ENCODE measurements around the gene RCE1. TPM values are rescaled to one million over a fixed set of nuclear protein-coding genes. Genes with fewer than 3 reads are reported as not detected.
A peak's percentile ranks its signal among the peaks of the same experiment; 100 is the strongest.

Gene RCE1
- total and polyA plus RNA-seq, 7 donors = 3.1 to 13.2 (median 4.7) TPM

- Histone ChIP-seq H3K27me3 (ENCODE audit: insufficient read depth in 3 of 3, low read length in 2 of 3) (no peaks in the 10 kb centered on the region), H3K4me1 (no peaks in the 10 kb centered on the region), H3K27ac (no peak overlapping the region), H3K9me3 (no peaks in the 10 kb centered on the region), H3K36me3 (ENCODE audit: insufficient read depth in 1 of 2, low read depth in 1 of 2) (peaks cover 4 to 55% of the 10 kb centered on the region in 2 donors), H3K4me3 (no peak overlapping the region)
- ATAC-seq (no peak), DNase-seq (peak in 1 of 2 donors; percentile 39)
- intact Hi-C loops (cut with DNase I) = no loop called here
- 89 to 90% (median 89%) methylated on average over 20 to 22 of the region's 22 CpGs for WGBS, 3 donors
- TF ChIP-seq, protein P1, sequence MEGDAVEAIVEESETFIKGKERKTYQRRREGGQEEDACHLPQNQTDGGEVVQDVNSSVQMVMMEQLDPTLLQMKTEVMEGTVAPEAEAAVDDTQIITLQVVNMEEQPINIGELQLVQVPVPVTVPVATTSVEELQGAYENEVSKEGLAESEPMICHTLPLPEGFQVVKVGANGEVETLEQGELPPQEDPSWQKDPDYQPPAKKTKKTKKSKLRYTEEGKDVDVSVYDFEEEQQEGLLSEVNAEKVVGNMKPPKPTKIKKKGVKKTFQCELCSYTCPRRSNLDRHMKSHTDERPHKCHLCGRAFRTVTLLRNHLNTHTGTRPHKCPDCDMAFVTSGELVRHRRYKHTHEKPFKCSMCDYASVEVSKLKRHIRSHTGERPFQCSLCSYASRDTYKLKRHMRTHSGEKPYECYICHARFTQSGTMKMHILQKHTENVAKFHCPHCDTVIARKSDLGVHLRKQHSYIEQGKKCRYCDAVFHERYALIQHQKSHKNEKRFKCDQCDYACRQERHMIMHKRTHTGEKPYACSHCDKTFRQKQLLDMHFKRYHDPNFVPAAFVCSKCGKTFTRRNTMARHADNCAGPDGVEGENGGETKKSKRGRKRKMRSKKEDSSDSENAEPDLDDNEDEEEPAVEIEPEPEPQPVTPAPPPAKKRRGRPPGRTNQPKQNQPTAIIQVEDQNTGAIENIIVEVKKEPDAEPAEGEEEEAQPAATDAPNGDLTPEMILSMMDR (IDR thresholded peaks at IDR 0.05) = no peak
These were observed 6.4 kb downstream of the RCE1 start for GRCh38 chr11:66849501-66850234.

- TF ChIP-seq, protein P1 (IDR thresholded peaks at IDR 0.05) = no peak
- Histone ChIP-seq H3K4me3 (no peak overlapping the region), H3K27ac (no peak overlapping the region), H3K36me3 (ENCODE audit: insufficient read depth in 1 of 2, low read depth in 1 of 2) (peaks cover 2 to 49% of the 10 kb centered on the region in 2 donors), H3K27me3 (ENCODE audit: insufficient read depth in 3 of 3, low read length in 2 of 3) (no peaks in the 10 kb centered on the region), H3K4me1 (no peaks in the 10 kb centered on the region), H3K9me3 (no peaks in the 10 kb centered on the region)
- 88 to 91% (median 90%) methylated on average over 10 of the region's 10 CpGs for WGBS, 3 donors
- no peak for ATAC-seq
- peak in 1 of 2 donors; percentile 39 for DNase-seq
- intact Hi-C loops (cut with DNase I) = no loop called here
These were observed 7.0 kb downstream of the RCE1 start for GRCh38 chr11:66850235-66850587.

DNA sequence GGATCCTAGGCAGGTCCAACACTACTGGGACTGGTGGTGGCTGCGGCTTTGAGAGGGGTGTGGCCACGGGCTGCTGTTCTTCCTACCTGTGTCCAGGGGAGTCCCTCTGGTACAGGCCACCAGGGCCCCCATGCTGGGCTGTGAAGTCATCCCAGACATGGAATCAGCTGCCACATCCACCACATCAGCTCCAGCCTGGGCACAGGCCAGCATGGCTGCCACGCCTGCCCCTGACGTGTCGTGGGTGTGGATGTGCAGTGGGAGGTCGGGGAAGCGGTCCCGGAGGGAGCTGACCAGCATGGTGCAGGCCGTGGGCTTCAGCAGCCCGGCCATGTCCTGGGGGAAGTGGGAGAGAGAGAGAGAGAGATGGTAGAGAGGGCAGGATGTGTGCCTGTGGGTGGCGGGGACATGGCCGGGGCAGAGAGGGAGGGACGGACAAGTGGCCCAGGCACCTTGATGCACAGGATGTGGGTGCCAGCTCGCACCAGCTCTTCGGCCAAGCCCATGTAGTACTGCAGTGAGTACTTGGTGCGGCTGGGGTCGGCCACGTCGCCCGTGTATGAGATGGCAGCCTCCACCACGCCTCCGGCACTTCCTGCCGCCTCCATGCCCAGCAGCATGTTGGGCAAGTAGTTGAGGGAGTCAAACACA is 7.5 kb downstream of the RCE1 start:
- TF ChIP-seq, protein P1 (IDR thresholded peaks at IDR 0.05) = no peak
- peaks cover 1% of the 10 kb centered on the region for H3K4me1 ChIP-seq
- no peaks in the 10 kb centered on the region for H3K9me3 ChIP-seq
- H3K27ac ChIP-seq = no peak overlapping the region
- no peaks in the 10 kb centered on the region for H3K27me3 ChIP-seq (ENCODE audit: insufficient read depth in 3 of 3, low read length in 2 of 3)
- peaks cover 0 to 44% of the 10 kb centered on the region in 2 donors for H3K36me3 ChIP-seq (ENCODE audit: insufficient read depth in 1 of 2, low read depth in 1 of 2)
- intact Hi-C loops (cut with DNase I) = no loop called here
- WGBS, 3 donors = 91 to 92% (median 92%) methylated on average over 23 of the region's 23 CpGs
- DNase-seq = peak in 1 of 2 donors; percentile 52
- no peak for ATAC-seq
- no peak overlapping the region for H3K4me3 ChIP-seq

DNA sequence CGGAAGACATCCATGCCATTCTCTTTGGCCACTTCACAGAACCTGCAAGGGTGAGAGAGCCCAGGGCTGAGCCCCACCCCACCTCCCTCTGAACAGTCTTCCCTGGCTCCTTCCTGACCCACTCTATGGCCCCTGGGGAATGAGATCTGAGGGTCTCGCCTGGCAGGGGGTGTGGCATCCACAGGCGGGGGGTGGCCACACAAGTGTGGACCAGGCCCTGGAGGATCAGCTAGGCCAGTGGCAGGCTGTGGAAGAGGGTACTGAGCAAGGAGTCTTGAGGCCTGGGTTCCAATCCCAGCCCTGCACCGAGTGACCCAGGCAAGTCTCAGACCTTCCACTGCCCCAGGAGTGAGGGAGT is 8.0 kb downstream of the RCE1 start:
- peaks cover 0 to 39% of the 10 kb centered on the region in 2 donors for H3K36me3 ChIP-seq (ENCODE audit: insufficient read depth in 1 of 2, low read depth in 1 of 2)

More for the DNA sequence above, 8.0 kb downstream of the RCE1 start:
- Histone ChIP-seq H3K27ac (no peak overlapping the region), H3K9me3 (no peaks in the 10 kb centered on the region), H3K4me1 (peaks cover 3% of the 10 kb centered on the region), H3K27me3 (ENCODE audit: insufficient read depth in 3 of 3, low read length in 2 of 3) (no peaks in the 10 kb centered on the region), H3K4me3 (no peak overlapping the region)
- peak in 1 of 2 donors; percentile 41 for DNase-seq
- WGBS, 3 donors = 73 to 90% (median 83%) methylated on average over 4 of the region's 4 CpGs
- TF ChIP-seq, protein P1 (IDR thresholded peaks at IDR 0.05) = no peak
- no peak for ATAC-seq
- intact Hi-C loops (cut with DNase I) = no loop called here

All from psoas muscle (tissue), 8 donors.